Gastrocnemius medialis (tissue), 4 donors: ENCODE results near the gene RHBDL1. TPM values are rescaled to one million over a fixed set of nuclear protein-coding genes. Genes with fewer than 3 reads are reported as not detected.

Experiments
- ATAC-seq, 2 donors: fragments of 150-250 bp; one replicate each; pipeline ENCODE4 v1.9.1; 2016
- DNase-seq, 2 donors: peaks; one replicate each; pipeline ENCODE4 v3.0.0-alpha.2; 2019
- H3K27ac ChIP-seq, 4 donors: fragments of 200-600 bp; sonication (generic); 1 replicate in 1 of 4; 2 replicates in 3 of 4; pipeline ENCODE4 v1.5.1; 2016 to 2018; ENCODE audit warnings: mild to moderate bottlenecking in 2 of 4, moderate library complexity in 1 of 4
- H3K27me3 ChIP-seq, 3 donors: fragments of 200-600 bp; sonication (generic) in 2 of 3; 1 replicate in 1 of 3; 2 replicates in 2 of 3; pipeline versions ENCODE4 v1.5.1 to v1.6.0; 2016 to 2019; ENCODE audit warnings: mild to moderate bottlenecking in 1 of 3, moderate library complexity in 1 of 3
- H3K36me3 ChIP-seq, 2 donors: fragments of 200-600 bp; sonication (generic) in 1 of 2; one replicate each; pipeline ENCODE4 v1.5.1; 2017 to 2018
- H3K4me1 ChIP-seq, 2 donors: fragments of 200-600 bp; sonication (generic) in 1 of 2; one replicate each; pipeline ENCODE4 v1.5.1; 2016 to 2017; ENCODE audit warnings: mild to moderate bottlenecking in 2 of 2
- H3K4me3 ChIP-seq, 4 donors: fragments of 200-600 bp; sonication (generic) in 3 of 4; 1 replicate in 1 of 4; 2 replicates in 3 of 4; pipeline ENCODE4 v1.5.1; 2016 to 2019; ENCODE audit warnings: mild to moderate bottlenecking in 2 of 4
- H3K9me3 ChIP-seq, 3 donors: fragments of 200-600 bp; sonication (generic) in 2 of 3; 1 replicate in 1 of 3; 2 replicates in 2 of 3; pipeline ENCODE4 v1.5.1; 2016 to 2019
- POLR2A ChIP-seq, 2 donors: fragments of 450-650 bp; IDR thresholded peaks; one replicate each; pipeline ENCODE4 v1.6.1; 2017; ENCODE audit warnings: antibody characterized with exemption in 2 of 2, mild to moderate bottlenecking in 2 of 2, moderate library complexity in 2 of 2
- in situ Hi-C, 4 donors: fragments of 200-750 bp; cut with MboI; loops; one replicate each; pipeline versions ENCODE4 v1.15.0 to v1.8.0; 2017; ENCODE audit warnings: low sequenced_read_pairs in 4 of 4
- intact Hi-C: fragments of 100-400 bp; cut with DNase I; formaldehyde crosslinking; loops from one replicate; pipeline ENCODE4 v1.15.1; 2023; ENCODE audit warnings: low total_unique reads
- total RNA-seq, 4 donors: library from RNA; depleted of rRNA; stranded (reverse); fragments of >200 nt; gene quantifications; one replicate each; pipeline versions ENCODE4 v1.1.0 to v1.2.3, GENCODE V29; 2016
- TF ChIP-seq, protein P1 (sequence below), 5 experiments: fragments of 450-650 bp in 3 of 5; fragments of 200-600 bp in 2 of 5; sonication (generic) in 2 of 5; IDR thresholded peaks in 4 of 5; conservative IDR thresholded peaks in 1 of 5; 1 replicate in 4 of 5; 2 replicates in 1 of 5; pipeline ENCODE4 v1.5.1; 2016 to 2019; ENCODE audit warnings: antibody characterized with exemption in 5 of 5, mild to moderate bottlenecking in 3 of 5, moderate library complexity in 3 of 5

RHBDL1 gene
- total RNA-seq, 4 donors from 2014 or later: 0.31 TPM; not detected in 3

DNA sequence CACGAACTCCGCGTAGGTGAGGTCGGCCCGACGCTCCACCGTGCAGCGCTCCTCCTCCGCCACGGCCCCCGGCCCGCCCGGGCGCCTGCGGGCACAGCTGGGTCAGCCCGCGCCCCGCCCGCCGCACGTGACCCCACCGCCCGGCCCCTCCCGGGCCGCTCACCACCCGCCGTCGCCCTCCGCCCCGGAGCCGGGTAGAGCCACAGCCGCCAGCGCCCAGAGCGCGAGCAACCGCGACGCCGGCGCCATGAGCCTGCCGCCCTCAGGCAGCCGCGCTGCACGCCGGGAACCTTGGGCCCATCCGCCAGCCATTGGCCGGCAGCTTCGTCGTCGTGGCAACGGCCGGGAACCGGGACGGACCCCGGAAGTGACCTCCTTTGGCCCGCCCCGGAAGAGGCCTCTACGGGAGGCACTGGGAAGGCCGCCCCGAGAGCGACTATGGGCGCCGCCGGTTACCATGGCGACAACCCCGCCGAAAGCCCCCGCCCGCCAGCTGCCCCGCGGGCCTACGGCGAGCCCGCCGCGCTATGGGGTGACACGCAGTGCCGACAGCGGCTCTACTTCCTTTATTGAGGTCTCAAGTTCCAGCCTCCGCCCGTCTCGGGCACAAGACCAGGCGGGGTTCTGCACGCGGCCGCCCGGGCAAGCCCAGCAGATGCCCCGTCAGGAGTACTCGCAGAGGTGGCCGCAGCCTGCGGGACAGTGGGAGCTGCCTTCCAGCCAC lies 8.8 kb downstream of the RHBDL1 start, which contains the start of gene JMJD8:
JMJD8 (minus strand) TSS at position 264 of the 724 bp plus-strand sequence; CDS start at position 249, 15 bp downstream.
- Histone ChIP-seq H3K36me3 (peaks cover 0 to 33% of the 10 kb centered on the region in 2 donors), H3K27ac (peak within 1 kb of the TSS; percentile 73 to 87 (median 83)), H3K27me3 (no peaks in the 10 kb centered on the region), H3K9me3 (no peaks in the 10 kb centered on the region), H3K4me1 (peaks cover 35 to 57% of the 10 kb centered on the region in 2 donors), H3K4me3 (peak within 1 kb of the TSS; percentile 84 to 87 (median 86))
- peak; percentile 94 for DNase-seq
- TF ChIP-seq, protein P1, sequence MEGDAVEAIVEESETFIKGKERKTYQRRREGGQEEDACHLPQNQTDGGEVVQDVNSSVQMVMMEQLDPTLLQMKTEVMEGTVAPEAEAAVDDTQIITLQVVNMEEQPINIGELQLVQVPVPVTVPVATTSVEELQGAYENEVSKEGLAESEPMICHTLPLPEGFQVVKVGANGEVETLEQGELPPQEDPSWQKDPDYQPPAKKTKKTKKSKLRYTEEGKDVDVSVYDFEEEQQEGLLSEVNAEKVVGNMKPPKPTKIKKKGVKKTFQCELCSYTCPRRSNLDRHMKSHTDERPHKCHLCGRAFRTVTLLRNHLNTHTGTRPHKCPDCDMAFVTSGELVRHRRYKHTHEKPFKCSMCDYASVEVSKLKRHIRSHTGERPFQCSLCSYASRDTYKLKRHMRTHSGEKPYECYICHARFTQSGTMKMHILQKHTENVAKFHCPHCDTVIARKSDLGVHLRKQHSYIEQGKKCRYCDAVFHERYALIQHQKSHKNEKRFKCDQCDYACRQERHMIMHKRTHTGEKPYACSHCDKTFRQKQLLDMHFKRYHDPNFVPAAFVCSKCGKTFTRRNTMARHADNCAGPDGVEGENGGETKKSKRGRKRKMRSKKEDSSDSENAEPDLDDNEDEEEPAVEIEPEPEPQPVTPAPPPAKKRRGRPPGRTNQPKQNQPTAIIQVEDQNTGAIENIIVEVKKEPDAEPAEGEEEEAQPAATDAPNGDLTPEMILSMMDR (IDR thresholded peaks at IDR 0.05 in 4 of 5, conservative IDR thresholded peaks at IDR 0.05 in 1 of 5): no peak
- TF ChIP-seq POLR2A (IDR thresholded peaks at IDR 0.05): peak; percentile 53 to 60
- in situ Hi-C loops (no loop called here), intact Hi-C loops (loop anchor here (10.0 kb wide), 1 partner anchor 621 kb away; the partner anchor contains the start of gene UBE2I)
- peak; percentile 72 to 76 for ATAC-seq

GRCh38 chr16:684961-685696 lies 9.7 kb downstream of the RHBDL1 start:
- Histone ChIP-seq H3K36me3 (peaks cover 0 to 33% of the 10 kb centered on the region in 2 donors), H3K27me3 (no peaks in the 10 kb centered on the region), H3K4me1 (peaks cover 40 to 61% of the 10 kb centered on the region in 2 donors), H3K4me3 (peak overlapping the region; percentile 84 to 87 (median 86)), H3K27ac (peak overlapping the region in 2 of 4 donors; percentile 73 to 87), H3K9me3 (no peaks in the 10 kb centered on the region)
- ATAC-seq (no peak), DNase-seq (peak in 1 of 2 donors; percentile 32)
- TF ChIP-seq POLR2A (IDR thresholded peaks at IDR 0.05): no peak
- TF ChIP-seq, protein P1 (IDR thresholded peaks at IDR 0.05 in 4 of 5, conservative IDR thresholded peaks at IDR 0.05 in 1 of 5): no peak
- intact Hi-C loops (loop anchor here (10.0 kb wide), 1 partner anchor 620 kb away; the partner anchor contains the start of gene UBE2I), in situ Hi-C loops (no loop called here)

- in situ Hi-C loops (no loop called here), intact Hi-C loops (loop anchor here (10.0 kb wide), 1 partner anchor 619 kb away; the partner anchor contains the start of gene UBE2I)
- Histone ChIP-seq H3K36me3 (peaks cover 0 to 33% of the 10 kb centered on the region in 2 donors), H3K9me3 (no peaks in the 10 kb centered on the region), H3K4me3 (no peak overlapping the region), H3K27ac (no peak overlapping the region), H3K4me1 (peaks cover 37 to 61% of the 10 kb centered on the region in 2 donors), H3K27me3 (no peaks in the 10 kb centered on the region)
- DNase-seq: peak in 1 of 2 donors; percentile 39
- no peak for ATAC-seq
- no peak for TF ChIP-seq POLR2A (IDR thresholded peaks at IDR 0.05)
- TF ChIP-seq, protein P1 (IDR thresholded peaks at IDR 0.05 in 4 of 5, conservative IDR thresholded peaks at IDR 0.05 in 1 of 5): peak in 3 of 5 experiments; percentile 12 to 36 (median 22)
Observed at GRCh38 chr16:685967-686366, 10.5 kb downstream of the RHBDL1 start.

DNA sequence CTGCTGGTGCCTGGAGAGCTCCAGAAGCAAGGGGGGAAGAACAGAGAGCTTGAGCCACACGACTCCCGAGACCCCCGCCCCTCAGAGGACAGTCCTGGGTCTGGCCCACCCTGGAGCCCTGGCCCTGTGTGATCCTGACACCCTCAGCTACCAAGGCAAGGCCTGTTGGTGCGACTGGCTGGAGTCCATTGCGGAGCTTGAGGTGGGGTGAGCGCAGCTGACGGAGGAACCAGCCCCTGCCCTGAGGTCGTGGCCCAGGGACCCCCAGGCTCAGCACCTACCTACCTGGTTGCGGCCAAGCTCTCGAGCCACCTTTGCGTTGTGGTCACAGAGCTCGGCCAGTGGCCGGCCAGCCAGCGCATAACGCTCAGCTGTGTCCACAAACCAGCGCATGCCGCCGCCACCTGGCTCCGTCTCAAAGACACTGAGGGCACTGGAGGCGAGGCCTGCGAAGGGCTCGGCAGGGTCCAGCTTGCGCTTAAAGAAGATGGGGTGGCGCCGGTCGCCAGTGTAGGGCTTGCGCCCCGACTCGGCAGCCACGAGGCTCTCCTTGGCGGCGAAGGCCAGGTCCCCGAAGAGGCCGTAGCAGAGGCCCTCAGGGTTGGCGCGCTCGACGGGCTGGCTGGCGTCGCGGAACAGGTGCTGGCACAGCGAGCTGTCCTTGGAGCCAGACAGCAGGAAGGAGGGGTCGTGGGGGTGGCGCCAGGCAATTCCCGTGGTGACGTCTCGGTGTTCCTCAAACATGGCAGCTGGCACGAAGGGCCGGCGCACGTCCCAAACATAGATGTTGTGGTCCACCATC lies 11.2 kb downstream of the RHBDL1 start:
- H3K27ac ChIP-seq: no peak overlapping the region
- no peak overlapping the region for H3K4me3 ChIP-seq
- peaks cover 0 to 29% of the 10 kb centered on the region in 2 donors for H3K36me3 ChIP-seq
- in situ Hi-C loops: no loop called here
- intact Hi-C loops: loop anchor here (10.0 kb wide), 1 partner anchor 618 kb away; the partner anchor contains the start of gene UBE2I
- TF ChIP-seq, protein P1 (IDR thresholded peaks at IDR 0.05 in 4 of 5, conservative IDR thresholded peaks at IDR 0.05 in 1 of 5): no peak
- no peak for TF ChIP-seq POLR2A (IDR thresholded peaks at IDR 0.05)
- ATAC-seq: no peak
- H3K9me3 ChIP-seq: no peaks in the 10 kb centered on the region
- no peak for DNase-seq
- H3K27me3 ChIP-seq: peaks cover 0 to 4% (median 2%) of the 10 kb centered on the region in 3 donors
- peaks cover 31 to 54% of the 10 kb centered on the region in 2 donors for H3K4me1 ChIP-seq
